HG02981 (cell line): ENCODE results near the gene CEP250.

Experiments
- ATAC-seq: cut with Tn5 transposase; IDR thresholded peaks from one replicate; pipeline ENCODE4 v1.9.1; 2021; ENCODE audit warnings: mild to moderate bottlenecking, moderate library complexity; ENCODE audit not compliant: unreplicated experiment

CEP250 gene

GRCh38 chr20:35559042-35559693, 103.8 kb downstream of the CEP250 start:
- no peak for ATAC-seq

DNA sequence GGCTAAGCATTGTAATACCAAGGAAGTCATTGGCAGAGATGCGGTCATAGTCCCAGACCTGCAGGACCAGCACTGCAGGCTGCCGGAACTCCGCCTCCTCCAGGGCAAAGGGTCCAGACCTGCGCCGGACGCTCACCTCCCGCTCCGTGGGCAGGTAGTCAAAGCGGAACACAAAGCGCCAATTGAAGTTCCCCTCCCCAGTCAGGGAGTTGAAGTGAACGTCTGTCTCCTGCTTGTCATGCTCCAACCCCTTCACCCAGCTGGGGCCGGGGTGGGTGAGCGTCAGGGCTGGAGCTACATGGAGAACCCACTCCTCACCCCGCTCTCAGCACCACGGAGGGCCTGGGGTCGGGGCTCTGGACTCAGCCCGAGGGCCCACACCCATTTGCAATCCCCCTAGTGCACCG, 104.7 kb downstream of the CEP250 start:
- ATAC-seq: no peak

- no peak for ATAC-seq
Observed at GRCh38 chr20:35560541-35560940, 105.1 kb downstream of the CEP250 start.

GRCh38 chr20:35561268-35561667, 105.9 kb downstream of the CEP250 start:
- no peak for ATAC-seq

GRCh38 chr20:35561671-35562070, 106.3 kb downstream of the CEP250 start:
- ATAC-seq: no peak

- ATAC-seq: no peak
Observed at GRCh38 chr20:35562541-35563110, 107.2 kb downstream of the CEP250 start.

- ATAC-seq: no peak
Observed at GRCh38 chr20:35563834-35564233, 108.4 kb downstream of the CEP250 start.

DNA sequence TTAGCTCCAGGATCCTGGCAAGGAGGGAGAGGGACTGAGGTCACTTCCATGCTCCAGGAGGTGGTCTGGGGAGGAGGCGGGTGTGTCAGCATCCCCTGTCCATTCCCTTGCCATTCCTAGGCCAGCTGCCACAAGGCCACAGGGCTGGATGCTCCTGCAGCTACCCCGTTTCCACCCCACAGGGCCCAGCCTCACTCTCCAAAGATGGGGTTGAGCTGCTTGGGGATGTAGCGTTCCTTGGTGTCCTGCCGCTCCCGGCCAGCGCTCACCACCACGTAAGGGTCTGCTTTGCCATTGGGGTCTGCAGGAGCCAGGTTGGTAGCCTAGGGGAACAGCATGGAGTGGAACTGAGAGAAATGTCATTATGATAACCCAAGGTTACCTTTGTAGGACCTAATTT, 109.5 kb downstream of the CEP250 start:
- ATAC-seq: no peak

GRCh38 chr20:35568645-35569044, 113.2 kb downstream of the CEP250 start:
- ATAC-seq: no peak
